ENCODE results near the gene ENPP3. TPM values are rescaled to one million over a fixed set of nuclear protein-coding genes. Genes with fewer than 3 reads are reported as not detected.
A peak's percentile ranks its signal among the peaks of the same experiment; 100 is the strongest.

Gene ENPP3
- total and polyA plus RNA-seq, 9 of the 15 experiments (the other 6 are each of a cell fraction or from before 2014, with no cell fraction given) = 14.0 to 32.8 (median 21.6) TPM

- TF ChIP-seq GATA2 (CRISPR knock-in tag; IDR thresholded peaks at IDR 0.05) (peak; percentile 77), SMAD4 (CRISPR knock-in tag; conservative IDR thresholded peaks at IDR 0.05) (peak; percentile 89), FOXA3 (CRISPR knock-in tag; conservative IDR thresholded peaks at IDR 0.05 in 1 of 2, IDR thresholded peaks at IDR 0.05 in 1 of 2) (peak in 1 of 2 experiments; percentile 53; a peak in 1 of 4 replicates), ATF4 (CRISPR knock-in tag; IDR thresholded peaks at IDR 0.05) (no peak), ZBTB49 (CRISPR knock-in tag; IDR thresholded peaks at IDR 0.05; ENCODE audit: borderline replicate concordance) (no peak), SMARCE1 (IDR thresholded peaks at IDR 0.05) (peak; percentile 88), CREB1 (IDR thresholded peaks at IDR 0.05) (peak; percentile 54; the same call in 1 of the 2 replicates), CREB1 (CRISPR knock-in tag; IDR thresholded peaks at IDR 0.05) (no peak), NFIC (IDR thresholded peaks at IDR 0.05) (peak; percentile 85), HDAC8 (tag; IDR thresholded peaks at IDR 0.05) (no peak), MEIS2 (IDR thresholded peaks at IDR 0.05; ENCODE audit: partially characterized antibody) (peak; percentile 83), KDM5B (IDR thresholded peaks at IDR 0.05; ENCODE audit: insufficient replicate concordance, low read depth, low read length) (peak; percentile 38), SPI1 (IDR thresholded peaks at IDR 0.05; ENCODE audit: borderline replicate concordance, low read depth, low read length) (no peak), RREB1 (CRISPR knock-in tag; IDR thresholded peaks at IDR 0.05) (no peak), SMARCA4 (IDR thresholded peaks at IDR 0.05) (peak; percentile 91), HDAC3 (IDR thresholded peaks at IDR 0.05; ENCODE audit: borderline replicate concordance, partially characterized antibody) (peak; percentile 70), CBFA2T3 (IDR thresholded peaks at IDR 0.05) (peak; percentile 98), MTA3 (IDR thresholded peaks at IDR 0.05; ENCODE audit: borderline replicate concordance) (peak; percentile 15; the same call in 1 of the 2 replicates), ZKSCAN1 (IDR thresholded peaks at IDR 0.05; ENCODE audit: low read depth, low read length) (0 out of 2 replicates have a peak, but pooled peaks have one; percentile 31), EGR1 (conservative IDR thresholded peaks at IDR 0.05) (peak; percentile 54)
Measured at GRCh38 chr6:131646249-131646670, 9.2 kb downstream of the ENPP3 start (continued).
